ENCODE data around the gene PIP4P1. TPM values are rescaled to one million over a fixed set of nuclear protein-coding genes. Genes with fewer than 3 reads are reported as not detected.

Gene PIP4P1
- total and polyA plus RNA-seq, 4 experiments from 2014 or later, result 32.4 to 78.1 (median 61.0) TPM

DNA sequence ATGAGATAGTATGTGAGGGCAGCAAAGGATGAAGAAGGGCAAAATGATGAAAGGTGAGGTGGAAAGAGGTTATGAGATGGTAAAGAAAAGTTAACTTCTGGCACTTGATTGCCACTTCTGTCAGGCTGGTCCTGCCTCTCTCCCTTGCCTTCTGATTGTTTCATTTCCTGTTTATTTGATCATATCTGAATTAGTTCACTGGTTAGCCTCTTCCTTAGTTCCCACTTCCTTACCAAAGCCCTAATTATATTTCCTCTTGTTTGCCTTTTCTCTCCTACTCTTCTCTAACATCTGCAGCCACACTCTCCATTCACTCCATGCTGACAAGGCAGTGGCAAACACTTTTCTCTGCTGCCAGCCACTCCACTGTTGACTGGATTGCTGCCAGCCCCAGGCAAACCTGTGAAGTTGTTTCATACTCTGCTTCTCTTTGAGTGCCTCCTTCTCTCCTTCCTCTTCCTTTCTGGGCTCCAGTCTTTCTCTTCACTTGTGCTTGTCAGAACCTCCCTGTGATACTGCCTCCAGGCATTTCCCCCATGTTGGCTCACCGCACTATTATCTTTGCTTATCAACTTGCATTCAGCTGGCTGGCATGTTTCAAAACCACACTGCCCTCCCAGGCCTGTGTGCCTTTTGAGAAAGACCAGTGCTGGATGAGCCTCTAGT lies 16.1 kb upstream of the PIP4P1 start:
- DNase-seq, result peak; percentile 55 to 67 (median 62)
- peaks cover 43% of the 10 kb centered on the region for H3K36me3 ChIP-seq (ENCODE audit: insufficient read depth, low read length)
- peaks cover 98% of the 10 kb centered on the region for H3K4me1 ChIP-seq (ENCODE audit: insufficient read depth, low read length)
- no peaks in the 10 kb centered on the region for H3K9me3 ChIP-seq (ENCODE audit: control insufficient read depth in 1 of 2, low read length in 2 of 2)
- H3K27me3 ChIP-seq (ENCODE audit: insufficient read depth, low read length), result no peaks in the 10 kb centered on the region
- H3K4me3 ChIP-seq (ENCODE audit: low read length in 2 of 2), result peak overlapping the region in 1 of 2 donors; percentile 42
- H3K4me1 Mint-ChIP-seq, result peaks cover 57 to 94% (median 76%) of the 10 kb centered on the region in 4 donors
- CTCF ChIA-PET (ENCODE audit: partially characterized antibody), result interaction anchor here (0.7 to 1.8 kb wide), 4 partner anchors 16 to 136 kb away, joined by 3 to 5 read pairs (median 4); partner anchors contain the start of gene PIP4P1
- H3K36me3 Mint-ChIP-seq, result peaks cover 58 to 62% of the 10 kb centered on the region in 2 donors
- POLR2A ChIA-PET (ENCODE audit: partially characterized antibody), result interaction anchor here (0.6 to 7.0 kb wide), 12 partner anchors 9 to 206 kb away, joined by 3 to 70 read pairs (median 13); partner anchors contain the start of genes APEX1, OSGEP, PARP2 and PIP4P1
- H3K27ac ChIP-seq (ENCODE audit: low read depth, low read length), result peak overlapping the region; percentile 51
- H3K27ac Mint-ChIP-seq, result peak overlapping the region; percentile 84 to 97 (median 90)
- intact Hi-C loops (cut with micrococcal nuclease), result loop anchor here (1.0 kb wide), 3 partner anchors 8 to 16 kb away; partner anchors contain the start of genes PIP4P1 and PNP
- peak overlapping the region; percentile 66 to 87 (median 80) for H3K4me3 Mint-ChIP-seq
- peaks cover 0 to 3% (median 0%) of the 10 kb centered on the region in 8 donors for H3K9me3 Mint-ChIP-seq
- no peaks in the 10 kb centered on the region for H3K27me3 Mint-ChIP-seq

- H3K4me1 Mint-ChIP-seq, result peaks cover 62 to 94% (median 77%) of the 10 kb centered on the region in 4 donors
- CTCF ChIA-PET (ENCODE audit: partially characterized antibody), result interaction anchor here (0.7 to 1.8 kb wide), 4 partner anchors 15 to 149 kb away, joined by 3 to 5 read pairs (median 4); partner anchors contain the start of gene PIP4P1
- H3K27ac Mint-ChIP-seq, result peak overlapping the region; percentile 84 to 97 (median 90)
- H3K4me3 Mint-ChIP-seq, result peak overlapping the region; percentile 66 to 87 (median 80)
- no peaks in the 10 kb centered on the region for H3K27me3 ChIP-seq (ENCODE audit: insufficient read depth, low read length)
- peaks cover 98% of the 10 kb centered on the region for H3K4me1 ChIP-seq (ENCODE audit: insufficient read depth, low read length)
- peaks cover 64 to 68% of the 10 kb centered on the region in 2 donors for H3K36me3 Mint-ChIP-seq
- peaks cover 0 to 3% (median 0%) of the 10 kb centered on the region in 8 donors for H3K9me3 Mint-ChIP-seq
- no peaks in the 10 kb centered on the region for H3K27me3 Mint-ChIP-seq
- H3K27ac ChIP-seq (ENCODE audit: low read depth, low read length), result peak overlapping the region; percentile 51
- peak overlapping the region in 1 of 2 donors; percentile 42 for H3K4me3 ChIP-seq (ENCODE audit: low read length in 2 of 2)
- peaks cover 46% of the 10 kb centered on the region for H3K36me3 ChIP-seq (ENCODE audit: insufficient read depth, low read length)
- POLR2A ChIA-PET (ENCODE audit: partially characterized antibody), result interaction anchor here (0.6 to 7.0 kb wide), 12 partner anchors 8 to 206 kb away, joined by 3 to 70 read pairs (median 5); partner anchors contain the start of genes APEX1, OSGEP, PIP4P1 and PNP
- H3K9me3 ChIP-seq (ENCODE audit: control insufficient read depth in 1 of 2, low read length in 2 of 2), result no peaks in the 10 kb centered on the region
- no peak for DNase-seq
- intact Hi-C loops (cut with micrococcal nuclease), result loop anchor here (1.0 kb wide), 3 partner anchors 7 to 15 kb away; partner anchors contain the start of genes PIP4P1 and PNP
These were observed 15.5 kb upstream of the PIP4P1 start for GRCh38 chr14:20476776-20477175.

DNA sequence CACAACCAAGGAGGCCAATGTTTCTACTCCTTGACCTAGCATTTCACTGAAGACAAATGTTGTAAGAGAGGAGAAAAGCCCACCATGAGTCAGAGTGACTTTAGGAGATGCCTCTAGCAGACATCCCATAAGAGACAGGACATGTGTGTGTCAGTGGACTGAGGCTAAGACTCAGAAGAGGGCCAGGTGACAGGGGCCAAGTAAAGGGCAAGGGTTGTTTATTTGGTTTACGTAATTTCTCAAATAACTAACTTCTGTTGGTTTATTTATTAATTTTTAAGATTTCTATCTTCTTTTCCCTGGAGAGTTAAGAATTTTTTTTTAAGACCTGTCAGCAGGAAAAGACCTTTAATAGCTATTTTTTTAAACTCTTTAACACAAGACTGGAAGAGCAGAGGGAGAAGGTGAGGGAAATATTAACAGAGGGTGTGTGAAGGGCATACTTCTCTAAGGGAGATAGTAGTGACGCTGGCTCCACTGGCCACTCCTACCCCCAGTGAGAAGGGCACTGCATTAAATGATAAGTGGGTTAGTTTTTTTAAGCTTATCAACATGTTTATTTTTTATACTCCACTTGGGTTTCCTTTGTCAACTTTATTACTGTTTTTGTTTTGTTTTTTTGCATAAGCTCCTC lies 11.4 kb upstream of the PIP4P1 start:
- Mint-ChIP-seq H3K27me3 (no peaks in the 10 kb centered on the region), H3K9me3 (peaks cover 0 to 4% (median 0%) of the 10 kb centered on the region in 8 donors)
- CTCF ChIA-PET (ENCODE audit: partially characterized antibody), result interaction anchor here (1.0 to 1.5 kb wide), 6 partner anchors 11 to 218 kb away, joined by 3 to 6 read pairs (median 4); partner anchors contain the start of gene PIP4P1

DNA sequence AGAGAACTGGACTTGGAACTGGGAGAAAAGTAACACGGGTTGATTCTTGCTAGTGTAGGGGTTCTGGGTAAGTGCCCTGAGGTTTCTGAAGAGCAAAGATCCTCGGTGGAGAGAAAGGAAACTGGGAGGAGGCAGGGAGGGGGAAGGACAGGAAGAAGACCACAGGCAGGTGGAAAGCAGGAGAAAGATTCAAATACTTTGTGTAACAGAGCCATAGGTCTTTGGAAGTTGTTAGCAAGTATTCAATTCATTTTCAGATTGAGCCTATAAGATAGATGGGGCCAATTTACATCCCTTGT lies 9.3 kb upstream of the PIP4P1 start:
- peaks cover 38 to 56% of the 10 kb centered on the region in 2 donors for H3K36me3 Mint-ChIP-seq
- peaks cover 0 to 4% (median 0%) of the 10 kb centered on the region in 8 donors for H3K9me3 Mint-ChIP-seq
- Histone ChIP-seq H3K36me3 (ENCODE audit: insufficient read depth, low read length) (peaks cover 33% of the 10 kb centered on the region), H3K27ac (ENCODE audit: low read depth, low read length) (peak overlapping the region; percentile 77), H3K27me3 (ENCODE audit: insufficient read depth, low read length) (no peaks in the 10 kb centered on the region), H3K4me3 (ENCODE audit: low read length in 2 of 2) (peak overlapping the region; percentile 84 to 92), H3K9me3 (ENCODE audit: control insufficient read depth in 1 of 2, low read length in 2 of 2) (no peaks in the 10 kb centered on the region), H3K4me1 (ENCODE audit: insufficient read depth, low read length) (peaks cover 58% of the 10 kb centered on the region)
- H3K27ac Mint-ChIP-seq, result peak overlapping the region; percentile 94 to 99 (median 98)
- no peak for DNase-seq
- POLR2A ChIA-PET (ENCODE audit: partially characterized antibody), result interaction anchor here (1.1 to 5.5 kb wide), 14 partner anchors 9 to 213 kb away, joined by 3 to 119 read pairs (median 8); partner anchors contain the start of genes APEX1, OSGEP, PARP2 and PIP4P1
- H3K4me1 Mint-ChIP-seq, result peaks cover 37 to 67% (median 53%) of the 10 kb centered on the region in 4 donors
- CTCF ChIA-PET (ENCODE audit: partially characterized antibody), result interaction anchor here (1.0 to 2.1 kb wide), 5 partner anchors 8 to 61 kb away, joined by 3 to 14 read pairs (median 9); partner anchors contain the start of genes APEX1, OSGEP and PIP4P1
- intact Hi-C loops (cut with micrococcal nuclease), result no loop called here
- no peaks in the 10 kb centered on the region for H3K27me3 Mint-ChIP-seq
- peak overlapping the region; percentile 97 to 100 (median 99) for H3K4me3 Mint-ChIP-seq

More for the DNA sequence above, 11.4 kb upstream of the PIP4P1 start:
- Mint-ChIP-seq H3K4me1 (peaks cover 54 to 88% (median 70%) of the 10 kb centered on the region in 4 donors), H3K36me3 (peaks cover 59 to 77% of the 10 kb centered on the region in 2 donors), H3K4me3 (peak overlapping the region; percentile 49 to 100 (median 84)), H3K27ac (peak overlapping the region; percentile 58 to 99 (median 90))
- Histone ChIP-seq H3K36me3 (ENCODE audit: insufficient read depth, low read length) (peaks cover 46% of the 10 kb centered on the region), H3K27me3 (ENCODE audit: insufficient read depth, low read length) (no peaks in the 10 kb centered on the region), H3K9me3 (ENCODE audit: control insufficient read depth in 1 of 2, low read length in 2 of 2) (no peaks in the 10 kb centered on the region), H3K27ac (ENCODE audit: low read depth, low read length) (peak overlapping the region; percentile 11), H3K4me1 (ENCODE audit: insufficient read depth, low read length) (peaks cover 79% of the 10 kb centered on the region), H3K4me3 (ENCODE audit: low read length in 2 of 2) (no peak overlapping the region)
- intact Hi-C loops (cut with micrococcal nuclease), result no loop called here
- DNase-seq, result no peak
- POLR2A ChIA-PET (ENCODE audit: partially characterized antibody), result interaction anchor here (0.9 to 5.5 kb wide), 4 partner anchors 12 to 18 kb away, joined by 3 to 119 read pairs (median 9); partner anchors contain the start of genes APEX1, OSGEP and PIP4P1

DNA sequence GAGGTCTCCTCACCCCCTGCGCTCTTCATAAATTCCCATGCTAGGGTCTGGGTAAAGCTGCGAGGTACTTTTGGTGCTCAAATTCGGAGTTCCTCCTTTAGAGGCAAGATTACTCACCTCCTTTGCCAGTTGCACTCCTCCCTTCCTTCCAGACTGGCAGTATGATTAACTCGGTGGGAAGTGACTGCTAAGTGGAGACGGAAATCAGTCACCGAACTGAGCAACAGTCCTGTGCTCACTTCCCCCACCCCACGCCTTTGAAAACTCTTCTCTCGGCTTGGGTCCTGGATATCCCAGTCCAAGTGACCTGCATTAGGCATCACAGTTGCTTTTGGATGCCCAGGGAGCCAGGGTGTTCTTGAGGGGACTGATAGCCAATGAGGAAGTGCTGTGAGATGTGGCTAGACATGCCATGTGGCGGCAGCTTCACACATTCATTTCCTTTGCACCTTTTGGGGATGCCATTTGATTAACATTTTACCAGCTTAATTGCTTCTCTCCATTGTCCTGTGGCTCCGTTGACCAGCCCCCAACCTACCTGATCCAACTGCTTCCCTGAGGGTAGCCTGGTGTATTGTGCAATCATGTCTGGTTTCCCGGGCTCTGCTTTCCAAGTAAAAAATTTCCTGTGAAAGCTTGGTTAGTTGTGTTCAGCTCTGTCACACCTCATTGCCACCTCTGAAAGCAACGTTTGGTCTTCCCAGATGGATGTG lies 8.8 kb upstream of the PIP4P1 start:
- H3K36me3 Mint-ChIP-seq, result peaks cover 33 to 50% of the 10 kb centered on the region in 2 donors
- ChIA-PET CTCF (ENCODE audit: partially characterized antibody) (interaction anchor here (0.9 to 2.3 kb wide), 12 partner anchors 8 to 212 kb away, joined by 3 to 14 read pairs (median 5); partner anchors contain the start of genes APEX1, OSGEP, PARP2 and PIP4P1), POLR2A (ENCODE audit: partially characterized antibody) (interaction anchor here (0.6 to 5.5 kb wide), 26 partner anchors 10 to 221 kb away, joined by 3 to 119 read pairs (median 4); partner anchors contain the start of genes APEX1, OSGEP, PARP2 and PIP4P1)
- peak; percentile 29 to 84 (median 44) for DNase-seq
- Histone ChIP-seq H3K4me1 (ENCODE audit: insufficient read depth, low read length) (peaks cover 54% of the 10 kb centered on the region), H3K27me3 (ENCODE audit: insufficient read depth, low read length) (no peaks in the 10 kb centered on the region), H3K4me3 (ENCODE audit: low read length in 2 of 2) (peak overlapping the region; percentile 84 to 92), H3K27ac (ENCODE audit: low read depth, low read length) (peak overlapping the region; percentile 77), H3K9me3 (ENCODE audit: control insufficient read depth in 1 of 2, low read length in 2 of 2) (no peaks in the 10 kb centered on the region), H3K36me3 (ENCODE audit: insufficient read depth, low read length) (peaks cover 28% of the 10 kb centered on the region)
- H3K4me1 Mint-ChIP-seq, result peaks cover 36 to 62% (median 49%) of the 10 kb centered on the region in 4 donors
- H3K4me3 Mint-ChIP-seq, result peak overlapping the region; percentile 97 to 100 (median 99)
- peaks cover 0 to 4% (median 0%) of the 10 kb centered on the region in 8 donors for H3K9me3 Mint-ChIP-seq
- intact Hi-C loops (cut with micrococcal nuclease), result loop anchor here (1.0 to 10.0 kb wide), 5 partner anchors 7 to 795 kb away; partner anchors contain the start of genes APEX1, HNRNPC and PIP4P1
- H3K27me3 Mint-ChIP-seq, result no peaks in the 10 kb centered on the region
- peak overlapping the region; percentile 94 to 99 (median 98) for H3K27ac Mint-ChIP-seq
